Mesendoderm (in vitro differentiated cells): ENCODE data around the gene KRTAP5-6.
"Not testable (repeated sequence)": the region's sequence is repeated elsewhere in the genome, so short reads cannot be mapped to it uniquely, and the experiment has no call there.

Experiments
- DNase-seq: peaks from one replicate; pipeline ENCODE4 v3.0.0; 2013
- H2AK5ac ChIP-seq: 2 replicates; pipeline ENCODE4 v1.6.1; 2013; ENCODE audit warnings: low read length, inconsistent platforms
- H2BK120ac ChIP-seq: 2 replicates; pipeline ENCODE4 v1.6.1; 2013; ENCODE audit warnings: low read depth, mild to moderate bottlenecking, low read length, moderate library complexity, mixed read lengths
- H2BK15ac ChIP-seq: replicated peaks from 2 replicates; pipeline ENCODE4 v1.6.1; 2013; ENCODE audit warnings: low read depth, mild to moderate bottlenecking, moderate library complexity
- H2BK5ac ChIP-seq: 2 replicates; pipeline ENCODE4 v1.6.1; 2013; ENCODE audit warnings: low read length, inconsistent platforms
- H3K18ac ChIP-seq: 2 replicates; pipeline ENCODE4 v1.6.1; 2013; ENCODE audit warnings: mild to moderate bottlenecking, low read length, mixed read lengths
- H3K23ac ChIP-seq: one replicate; pipeline ENCODE4 v1.6.1; 2013; ENCODE audit warnings: low read length
- H3K27ac ChIP-seq: 2 replicates; pipeline ENCODE4 v1.5.1; 2013; ENCODE audit warnings: low read depth, mild to moderate bottlenecking, inconsistent platforms, low read length, moderate library complexity
- H3K27me3 ChIP-seq: 2 replicates; pipeline ENCODE4 v1.6.1; 2013; ENCODE audit warnings: low read length, control low read depth, mild to moderate bottlenecking, inconsistent platforms; ENCODE audit not compliant: insufficient read depth, poor library complexity
- H3K36me3 ChIP-seq: 2 replicates; pipeline ENCODE4 v1.6.1; 2013; ENCODE audit warnings: low read length, inconsistent platforms; ENCODE audit not compliant: control insufficient read depth, insufficient read depth
- H3K4ac ChIP-seq: one replicate; pipeline ENCODE4 v1.6.1; 2013; ENCODE audit warnings: low read depth, mild to moderate bottlenecking, low read length, moderate library complexity
- H3K4me1 ChIP-seq: 2 replicates; pipeline ENCODE4 v1.6.1; 2013; ENCODE audit warnings: low read depth, low read length, inconsistent platforms; ENCODE audit not compliant: control insufficient read depth
- H3K4me2 ChIP-seq: 2 replicates; pipeline ENCODE4 v1.6.1; 2013; ENCODE audit warnings: low read length
- H3K4me3 ChIP-seq: 2 replicates; pipeline ENCODE4 v1.5.1; 2013; ENCODE audit warnings: mild to moderate bottlenecking, low read length
- H3K56ac ChIP-seq: one replicate; pipeline ENCODE4 v1.6.1; 2013; ENCODE audit warnings: low read length
- H3K79me1 ChIP-seq: 2 replicates; pipeline ENCODE4 v1.6.1; 2013; ENCODE audit warnings: low read length, inconsistent platforms
- H3K79me2 ChIP-seq: 2 replicates; pipeline ENCODE4 v1.6.1; 2013; ENCODE audit warnings: mild to moderate bottlenecking, low read length; ENCODE audit not compliant: control insufficient read depth, insufficient read depth
- H3K9ac ChIP-seq: 2 replicates; pipeline ENCODE4 v1.6.1; 2013; ENCODE audit warnings: low read length, inconsistent platforms
- H4K5ac ChIP-seq: one replicate; pipeline ENCODE4 v1.6.1; 2013; ENCODE audit warnings: low read length
- H4K8ac ChIP-seq: one replicate; pipeline ENCODE4 v1.6.1; 2013; ENCODE audit warnings: low read depth, mild to moderate bottlenecking, control low read depth, low read length, moderate library complexity
- WGBS: extraction: QIAGEN DNeasy Blood & Tissue Kit; methylation state at CpG from one replicate; pipeline ENCODE4 v1.1.7; 2013; ENCODE audit warnings: low lambda C conversion rate, missing lambda C conversion rate; ENCODE audit not compliant: insufficient coverage; ENCODE audit errors: extremely low coverage; 5-methylcytosine and 5-hydroxymethylcytosine counted together

The KRTAP5-6 gene

DNA sequence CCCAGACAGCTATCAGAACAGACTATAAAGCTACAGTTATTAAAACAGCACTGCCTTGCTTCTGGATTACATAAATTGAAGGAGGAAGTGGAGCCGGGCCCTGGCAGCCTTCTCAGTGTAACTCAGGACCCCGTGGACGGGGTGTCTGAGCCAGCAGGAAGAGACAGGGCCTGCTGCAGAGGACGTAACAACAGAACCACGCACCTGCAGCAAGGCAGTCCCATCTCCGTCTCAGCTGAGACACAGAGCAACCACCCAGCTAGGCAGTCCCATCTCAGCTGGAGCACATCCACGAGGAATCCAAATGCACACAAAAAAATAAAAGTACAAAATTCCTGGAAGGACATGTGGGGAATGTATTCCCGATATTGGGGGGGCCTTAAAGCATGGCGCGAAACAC, 17.1 kb upstream of the KRTAP5-6 start:
- Histone ChIP-seq H4K5ac (no peak overlapping the region), H2BK120ac (no peak overlapping the region), H3K27ac (no peak overlapping the region), H3K4ac (no peak overlapping the region), H3K9ac (no peak overlapping the region), H3K36me3 (no peaks in the 10 kb centered on the region), H3K18ac (no peak overlapping the region), H3K56ac (no peak overlapping the region), H3K27me3 (no peaks in the 10 kb centered on the region), H3K4me3 (no peak overlapping the region), H2AK5ac (no peak overlapping the region), H4K8ac (no peak overlapping the region), H3K4me2 (no peak overlapping the region), H3K23ac (no peak overlapping the region), H2BK5ac (no peak overlapping the region), H3K4me1 (no peaks in the 10 kb centered on the region), H3K79me2 (no peaks in the 10 kb centered on the region), H2BK15ac (no peak overlapping the region), H3K79me1 (no peaks in the 10 kb centered on the region)
- WGBS: no CpG with 5 or more reads among the region's 10 CpGs
- no peak for DNase-seq

DNA sequence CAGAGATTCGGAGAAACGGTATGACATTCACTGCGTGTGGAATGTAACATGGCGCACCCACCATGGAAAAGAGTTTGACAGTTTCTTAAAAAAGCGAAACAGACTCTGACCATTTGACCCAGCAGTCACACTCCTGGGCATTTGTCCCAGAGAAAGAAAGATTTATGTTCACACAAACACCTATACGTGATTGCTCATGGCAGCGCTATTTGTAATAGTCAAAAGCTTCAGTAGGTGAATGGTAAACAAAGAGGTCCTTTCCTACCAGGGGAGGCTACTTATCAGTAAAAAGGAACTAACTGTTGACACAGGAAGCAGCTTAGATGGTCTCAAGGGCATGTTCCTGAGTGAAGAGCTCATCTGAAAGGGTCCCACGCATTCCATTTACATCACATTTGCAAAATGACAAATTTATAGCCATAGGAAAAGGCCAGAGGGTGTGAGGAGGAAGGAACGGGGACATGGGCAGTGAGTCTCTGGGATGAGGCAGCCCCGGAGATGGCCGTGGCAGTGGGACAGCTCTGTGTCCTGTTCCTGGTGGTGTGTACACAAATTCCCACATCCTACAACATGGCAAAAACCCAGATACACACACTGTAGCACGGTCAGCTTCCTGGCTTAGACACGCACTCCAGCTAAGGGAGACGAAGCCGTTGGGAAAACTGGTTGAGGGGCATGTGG, 14.6 kb upstream of the KRTAP5-6 start:
- no CpG with 5 or more reads among the region's 15 CpGs for WGBS
- no peak for DNase-seq
- Histone ChIP-seq H2BK5ac (no peak overlapping the region), H4K5ac (no peak overlapping the region), H2BK15ac (no peak overlapping the region), H3K18ac (no peak overlapping the region), H3K27ac (no peak overlapping the region), H3K9ac (no peak overlapping the region), H3K23ac (no peak overlapping the region), H2AK5ac (no peak overlapping the region), H3K4me3 (no peak overlapping the region), H3K27me3 (no peaks in the 10 kb centered on the region), H3K36me3 (no peaks in the 10 kb centered on the region), H4K8ac (no peak overlapping the region), H3K4me2 (no peak overlapping the region), H3K56ac (no peak overlapping the region), H3K79me1 (no peaks in the 10 kb centered on the region), H2BK120ac (no peak overlapping the region), H3K79me2 (no peaks in the 10 kb centered on the region), H3K4ac (no peak overlapping the region), H3K4me1 (no peaks in the 10 kb centered on the region)

DNA sequence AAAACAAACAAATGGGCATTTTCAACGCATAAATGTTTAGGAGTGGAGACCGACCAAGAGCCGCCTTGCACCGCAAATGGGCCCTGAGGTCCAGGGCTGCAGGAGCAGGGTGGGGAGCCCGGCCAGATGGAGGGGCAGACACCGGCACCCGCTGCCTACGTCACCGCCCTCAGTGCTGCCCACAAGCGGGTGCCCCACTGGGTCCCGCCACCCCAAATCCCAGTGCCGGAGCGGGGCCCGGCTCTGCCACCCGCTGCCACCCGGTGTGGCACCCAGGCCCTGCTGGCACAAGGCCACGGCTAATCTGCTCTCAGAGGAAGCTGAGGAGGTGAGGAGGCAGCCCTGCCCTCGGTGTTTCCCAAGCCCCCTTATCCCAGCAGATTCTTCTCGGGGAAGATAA, 13.8 kb upstream of the KRTAP5-6 start:
- H3K79me2 ChIP-seq, H3K79me1 ChIP-seq, H3K23ac ChIP-seq, H3K56ac ChIP-seq, DNase-seq, H3K18ac ChIP-seq, H3K9ac ChIP-seq, H3K4me1 ChIP-seq, H3K4ac ChIP-seq, H3K27me3 ChIP-seq, H2BK15ac ChIP-seq, H3K36me3 ChIP-seq, H2BK5ac ChIP-seq, H4K8ac ChIP-seq, H3K4me2 ChIP-seq, H3K27ac ChIP-seq, H2AK5ac ChIP-seq, H3K4me3 ChIP-seq, H4K5ac ChIP-seq, H2BK120ac ChIP-seq: not testable (repeated sequence)
- WGBS: no CpG with 5 or more reads among the region's 19 CpGs

DNA sequence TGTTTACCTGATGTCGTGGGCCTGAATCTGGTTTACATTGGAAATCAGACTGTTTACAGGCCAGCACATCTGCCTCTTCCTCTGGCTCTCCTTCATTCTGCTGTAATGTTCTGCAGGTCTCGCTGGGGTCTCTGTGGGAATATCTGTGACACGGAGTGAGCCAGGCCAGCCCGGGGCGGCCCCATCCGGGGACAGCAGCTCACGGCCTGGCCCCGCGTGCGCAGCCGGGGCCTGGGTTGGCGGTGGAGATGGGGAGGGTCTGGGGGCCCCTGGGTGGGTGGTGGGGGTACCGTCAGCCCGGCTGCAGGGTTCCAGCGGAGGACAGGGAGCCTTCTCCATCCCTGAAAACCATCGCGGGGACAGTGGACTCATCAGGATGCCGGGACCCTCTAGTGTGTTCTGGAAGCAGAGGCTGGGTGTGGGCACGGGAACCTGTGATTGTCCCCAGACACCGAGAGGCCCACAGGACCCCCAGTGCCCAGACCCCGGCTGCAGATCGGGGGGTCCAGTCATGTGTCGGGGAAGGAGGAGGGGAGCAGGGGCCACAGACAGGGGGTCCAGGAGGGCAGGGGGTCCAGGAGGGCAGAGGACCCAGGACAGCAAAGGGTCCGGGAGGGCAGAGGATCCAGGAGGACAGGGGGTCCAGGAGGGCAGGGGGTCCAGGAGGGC, 13.0 kb upstream of the KRTAP5-6 start:
- H3K27ac ChIP-seq, H3K27me3 ChIP-seq, H3K23ac ChIP-seq, H3K36me3 ChIP-seq, H3K79me2 ChIP-seq, H3K9ac ChIP-seq, H3K4me2 ChIP-seq, H3K18ac ChIP-seq, H2BK15ac ChIP-seq, H2BK5ac ChIP-seq, H3K4me1 ChIP-seq, H2BK120ac ChIP-seq, H3K4me3 ChIP-seq, H3K56ac ChIP-seq, H3K4ac ChIP-seq, H2AK5ac ChIP-seq, H4K8ac ChIP-seq, H3K79me1 ChIP-seq, H4K5ac ChIP-seq, DNase-seq: not testable (repeated sequence)
- no CpG with 5 or more reads among the region's 24 CpGs for WGBS

DNA sequence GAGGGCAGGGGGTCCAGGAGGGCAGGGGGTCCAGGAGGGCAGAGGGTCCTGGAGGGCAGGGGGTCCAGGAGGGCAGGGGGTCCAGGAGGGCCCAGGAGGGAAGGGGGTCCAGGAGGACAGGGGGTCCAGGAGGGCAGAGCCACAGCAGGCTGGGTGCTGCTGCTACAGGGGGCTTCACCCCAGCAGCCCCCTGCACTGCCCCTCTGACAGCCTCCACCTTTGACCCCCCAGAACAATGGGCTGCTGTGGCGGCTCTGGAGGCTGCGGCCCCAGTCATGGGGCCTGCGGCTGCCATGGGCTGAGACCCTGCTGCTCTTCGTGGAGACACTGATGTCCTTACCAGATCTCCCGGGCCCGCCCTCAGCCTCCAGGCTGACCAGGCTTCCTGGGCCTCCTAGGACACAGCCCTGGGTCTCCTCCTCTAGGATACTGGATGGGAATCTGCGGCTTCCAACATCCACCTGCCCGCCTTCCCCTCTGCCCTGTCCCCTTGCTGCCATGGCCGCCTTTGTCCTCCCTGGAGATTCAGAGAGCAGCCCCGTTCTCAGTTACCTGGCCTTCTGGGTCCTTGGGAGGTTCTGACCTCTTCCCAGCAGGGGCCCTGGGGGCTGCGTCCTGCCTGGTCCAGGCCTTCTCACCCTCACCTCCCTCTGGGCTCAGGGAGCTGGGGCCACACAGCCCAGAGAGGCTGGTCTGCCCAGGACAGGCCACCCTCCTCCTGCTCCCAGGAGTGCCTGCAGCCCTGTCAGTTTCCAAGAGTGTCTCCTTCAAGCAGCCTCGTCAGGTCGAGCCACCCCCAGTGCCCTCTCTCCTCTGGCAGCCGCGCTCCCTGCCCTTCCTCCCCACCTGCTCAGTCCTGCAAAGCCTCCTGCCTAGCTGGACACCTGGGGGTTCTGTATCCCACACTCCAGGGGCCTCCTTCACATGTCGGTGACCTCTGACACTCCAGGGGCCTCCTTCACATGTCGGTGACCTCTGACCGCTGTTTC, 11.8 kb upstream of the KRTAP5-6 start:
- H4K5ac ChIP-seq, H3K23ac ChIP-seq, H3K79me1 ChIP-seq, H3K9ac ChIP-seq, H3K36me3 ChIP-seq, H2BK15ac ChIP-seq, H3K18ac ChIP-seq, H3K4ac ChIP-seq, H2BK5ac ChIP-seq, DNase-seq, H3K4me3 ChIP-seq, H4K8ac ChIP-seq, H2BK120ac ChIP-seq, H3K79me2 ChIP-seq, H2AK5ac ChIP-seq, H3K27me3 ChIP-seq, H3K27ac ChIP-seq, H3K56ac ChIP-seq, H3K4me2 ChIP-seq, H3K4me1 ChIP-seq: not testable (repeated sequence)
- WGBS: no CpG with 5 or more reads among the region's 18 CpGs
